NCI-H526 treated with DMSO at 0.1 percent for 48 hours (cell line): Measurements from ENCODE around the gene ADGRG7.

Experiments
- DNase-seq: peaks from one replicate; lab custom pipeline; 2025; lab: John Stamatoyannopoulos, UW

ADGRG7 gene

GRCh38 chr3:100702082-100702979 lies 92.9 kb downstream of the ADGRG7 start:
- DNase-seq = no peak

GRCh38 chr3:100702980-100703345 lies 93.6 kb downstream of the ADGRG7 start:
- DNase-seq = no peak

GRCh38 chr3:100703865-100704264 lies 94.5 kb downstream of the ADGRG7 start:
- no peak for DNase-seq

- DNase-seq = no peak
Measured at GRCh38 chr3:100706365-100706764, 97.0 kb downstream of the ADGRG7 start.

GRCh38 chr3:100708644-100708988 lies 99.2 kb downstream of the ADGRG7 start:
- DNase-seq = no peak

GRCh38 chr3:100708989-100709841 lies 99.8 kb downstream of the ADGRG7 start, which contains the start of gene TFG:
TFG (plus strand) TSS chr3:100709494; CDS start chr3:100713686, 4,192 bp downstream.
- peak; percentile 92 for DNase-seq

GRCh38 chr3:100709842-100710260 lies 100.5 kb downstream of the ADGRG7 start:
- no peak for DNase-seq

- no peak for DNase-seq
Measured at GRCh38 chr3:100710261-100710968, 101.0 kb downstream of the ADGRG7 start.

- DNase-seq = no peak
Measured at GRCh38 chr3:100715176-100715575, 105.8 kb downstream of the ADGRG7 start.

- DNase-seq = no peak
Measured at GRCh38 chr3:100717063-100717462, 107.7 kb downstream of the ADGRG7 start.

- no peak for DNase-seq
Measured at GRCh38 chr3:100717637-100718487, 108.5 kb downstream of the ADGRG7 start.

- DNase-seq = no peak
Measured at GRCh38 chr3:100719136-100719535, 109.7 kb downstream of the ADGRG7 start.

- no peak for DNase-seq
Measured at GRCh38 chr3:100720426-100720825, 111.0 kb downstream of the ADGRG7 start.

- no peak for DNase-seq
Measured at GRCh38 chr3:100725935-100726513, 116.6 kb downstream of the ADGRG7 start.

GRCh38 chr3:100726706-100727105 lies 117.3 kb downstream of the ADGRG7 start:
- no peak for DNase-seq

- no peak for DNase-seq
Measured at GRCh38 chr3:100730524-100730923, 121.1 kb downstream of the ADGRG7 start.

GRCh38 chr3:100732435-100732834 lies 123.0 kb downstream of the ADGRG7 start:
- DNase-seq = no peak

- no peak for DNase-seq
Measured at GRCh38 chr3:100737334-100737733, 127.9 kb downstream of the ADGRG7 start.

GRCh38 chr3:100740207-100740606 lies 130.8 kb downstream of the ADGRG7 start:
- DNase-seq = no peak

- no peak for DNase-seq
Measured at GRCh38 chr3:100743535-100743934, 134.1 kb downstream of the ADGRG7 start.

GRCh38 chr3:100744671-100745070 lies 135.3 kb downstream of the ADGRG7 start:
- DNase-seq = no peak
